Measurements from ENCODE around the gene SPDYE3.
"Not testable (repeated sequence)": the region's sequence is repeated elsewhere in the genome, so short reads cannot be mapped to it uniquely, and the experiment has no call there.

SPDYE3 gene, protein sequence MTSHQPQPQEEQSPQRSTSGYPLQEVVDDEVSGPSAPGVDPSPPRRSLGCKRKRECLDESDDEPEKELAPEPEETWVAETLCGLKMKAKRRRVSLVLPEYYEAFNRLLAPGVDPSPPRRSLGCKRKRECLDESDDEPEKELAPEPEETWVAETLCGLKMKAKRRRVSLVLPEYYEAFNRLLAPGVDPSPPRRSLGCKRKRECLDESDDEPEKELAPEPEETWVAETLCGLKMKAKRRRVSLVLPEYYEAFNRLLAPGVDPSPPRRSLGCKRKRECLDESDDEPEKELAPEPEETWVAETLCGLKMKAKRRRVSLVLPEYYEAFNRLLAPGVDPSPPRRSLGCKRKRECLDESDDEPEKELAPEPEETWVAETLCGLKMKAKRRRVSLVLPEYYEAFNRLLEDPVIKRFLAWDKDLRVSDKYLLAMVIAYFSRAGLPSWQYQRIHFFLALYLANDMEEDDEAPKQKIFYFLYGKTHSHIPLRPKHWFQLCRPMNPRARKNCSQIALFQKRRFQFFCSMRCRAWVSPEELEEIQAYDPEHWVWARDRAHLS

DNA sequence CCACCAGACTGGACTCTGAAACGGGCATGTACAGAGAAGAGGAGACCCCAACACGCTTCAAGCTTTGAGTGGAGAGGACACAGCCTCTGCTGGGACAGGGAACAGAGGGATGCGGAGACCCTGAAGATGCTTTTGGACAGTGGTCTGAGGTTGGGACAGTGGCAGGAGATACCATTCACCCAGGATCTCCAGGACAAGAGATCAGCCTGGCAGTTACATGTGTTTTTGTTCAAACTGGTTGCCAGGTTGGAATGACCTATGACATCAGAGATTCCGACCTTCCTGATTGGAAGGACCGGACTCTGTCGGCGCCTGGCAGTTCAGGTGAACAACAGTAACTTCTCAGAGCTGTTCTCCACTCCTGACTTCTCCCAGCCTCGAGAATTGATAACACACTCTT lies at the start of gene SPDYE3:
Gene SPDYE3 (plus strand): TSS at position 301 of the 400 bp plus-strand sequence. CDS start 184 bp downstream, outside the sequence.
- not testable (repeated sequence) for H3K36me3 ChIP-seq (ENCODE audit: control insufficient read depth, low read length); H3K4me1 ChIP-seq (ENCODE audit: control insufficient read depth, low read length); H3K79me2 ChIP-seq (ENCODE audit: control insufficient read depth, low read length); H3F3A ChIP-seq (ENCODE audit: control insufficient read depth, insufficient read depth); H3K9me2 ChIP-seq (replicated peaks; ENCODE audit: control insufficient read depth, low read length); H3K27ac ChIP-seq (ENCODE audit: low read depth, low read length); H3K4me2 ChIP-seq (ENCODE audit: low read length); H3K9me3 ChIP-seq (ENCODE audit: control insufficient read depth, insufficient read depth, low read length); H4K20me1 ChIP-seq (ENCODE audit: control insufficient read depth, insufficient read depth, low read depth, low read length); H3K27me3 ChIP-seq (ENCODE audit: control insufficient read depth, low read length); H3K4me3 ChIP-seq (ENCODE audit: low read length)

DNA sequence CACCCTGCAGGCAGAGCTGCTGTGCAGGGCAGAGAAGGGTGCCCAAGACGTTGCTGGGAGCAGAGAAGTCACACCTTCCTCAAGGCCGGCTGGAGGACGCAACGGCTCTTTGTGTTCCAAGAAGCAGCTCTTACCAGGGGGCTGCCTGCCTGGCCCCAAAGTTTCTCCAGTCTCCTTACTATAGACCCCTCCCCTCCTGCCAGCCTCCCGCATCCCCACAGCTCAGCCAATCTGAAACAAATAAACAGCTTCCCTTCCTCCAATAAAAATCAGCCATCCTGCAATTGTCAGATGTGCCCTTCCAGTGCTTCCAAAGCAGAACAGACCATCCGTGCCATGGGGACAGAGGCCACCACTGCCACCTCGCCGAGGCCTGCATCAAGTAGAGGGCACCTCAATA lies 47.5 kb upstream of the SPDYE3 start:
- not testable (repeated sequence) for H3K4me2 ChIP-seq (ENCODE audit: low read length); H3K79me2 ChIP-seq (ENCODE audit: control insufficient read depth, low read length); H3K27me3 ChIP-seq (ENCODE audit: control insufficient read depth, low read length); H3K9me2 ChIP-seq (replicated peaks; ENCODE audit: control insufficient read depth, low read length); H3K9me3 ChIP-seq (ENCODE audit: control insufficient read depth, insufficient read depth, low read length); H3K4me1 ChIP-seq (ENCODE audit: control insufficient read depth, low read length); H3F3A ChIP-seq (ENCODE audit: control insufficient read depth, insufficient read depth); H3K27ac ChIP-seq (ENCODE audit: low read depth, low read length); H3K36me3 ChIP-seq (ENCODE audit: control insufficient read depth, low read length); H4K20me1 ChIP-seq (ENCODE audit: control insufficient read depth, insufficient read depth, low read depth, low read length); H3K4me3 ChIP-seq (ENCODE audit: low read length)

- not testable (repeated sequence) for H3K4me1 ChIP-seq (ENCODE audit: control insufficient read depth, low read length); H3K9me3 ChIP-seq (ENCODE audit: control insufficient read depth, insufficient read depth, low read length); H3K27ac ChIP-seq (ENCODE audit: low read depth, low read length); H3K4me3 ChIP-seq (ENCODE audit: low read length); H3K27me3 ChIP-seq (ENCODE audit: control insufficient read depth, low read length); H3K79me2 ChIP-seq (ENCODE audit: control insufficient read depth, low read length); H4K20me1 ChIP-seq (ENCODE audit: control insufficient read depth, insufficient read depth, low read depth, low read length); H3K4me2 ChIP-seq (ENCODE audit: low read length); H3K9me2 ChIP-seq (replicated peaks; ENCODE audit: control insufficient read depth, low read length); H3K36me3 ChIP-seq (ENCODE audit: control insufficient read depth, low read length); H3F3A ChIP-seq (ENCODE audit: control insufficient read depth, insufficient read depth)
Measured at GRCh38 chr7:100262896-100263295, 44.6 kb upstream of the SPDYE3 start.

- H4K20me1 ChIP-seq (ENCODE audit: control insufficient read depth, insufficient read depth, low read depth, low read length); H3K4me2 ChIP-seq (ENCODE audit: low read length); H3K27ac ChIP-seq (ENCODE audit: low read depth, low read length); H3K79me2 ChIP-seq (ENCODE audit: control insufficient read depth, low read length); H3K36me3 ChIP-seq (ENCODE audit: control insufficient read depth, low read length); H3K9me2 ChIP-seq (replicated peaks; ENCODE audit: control insufficient read depth, low read length); H3K4me3 ChIP-seq (ENCODE audit: low read length); H3K4me1 ChIP-seq (ENCODE audit: control insufficient read depth, low read length); H3F3A ChIP-seq (ENCODE audit: control insufficient read depth, insufficient read depth); H3K9me3 ChIP-seq (ENCODE audit: control insufficient read depth, insufficient read depth, low read length); H3K27me3 ChIP-seq (ENCODE audit: control insufficient read depth, low read length): not testable (repeated sequence)
Measured at GRCh38 chr7:100264223-100264622, 43.3 kb upstream of the SPDYE3 start.

- H3K79me2 ChIP-seq (ENCODE audit: control insufficient read depth, low read length); H3K27ac ChIP-seq (ENCODE audit: low read depth, low read length): not testable (repeated sequence)
Measured at GRCh38 chr7:100264669-100265165, 42.8 kb upstream of the SPDYE3 start.

GRCh38 chr7:100265851-100266250 lies 41.7 kb upstream of the SPDYE3 start:
- H3K9me2 ChIP-seq (replicated peaks; ENCODE audit: control insufficient read depth, low read length); H3K4me2 ChIP-seq (ENCODE audit: low read length); H3K4me3 ChIP-seq (ENCODE audit: low read length); H3K79me2 ChIP-seq (ENCODE audit: control insufficient read depth, low read length); H4K20me1 ChIP-seq (ENCODE audit: control insufficient read depth, insufficient read depth, low read depth, low read length); H3F3A ChIP-seq (ENCODE audit: control insufficient read depth, insufficient read depth); H3K4me1 ChIP-seq (ENCODE audit: control insufficient read depth, low read length); H3K36me3 ChIP-seq (ENCODE audit: control insufficient read depth, low read length); H3K27ac ChIP-seq (ENCODE audit: low read depth, low read length); H3K9me3 ChIP-seq (ENCODE audit: control insufficient read depth, insufficient read depth, low read length): not testable (repeated sequence)
- H3K27me3 ChIP-seq (ENCODE audit: control insufficient read depth, low read length): peaks cover 12% of the 10 kb centered on the region

More at GRCh38 chr7:100264669-100265165, 42.8 kb upstream of the SPDYE3 start:
- H3K27me3 ChIP-seq (ENCODE audit: control insufficient read depth, low read length); H3K4me1 ChIP-seq (ENCODE audit: control insufficient read depth, low read length); H3F3A ChIP-seq (ENCODE audit: control insufficient read depth, insufficient read depth); H4K20me1 ChIP-seq (ENCODE audit: control insufficient read depth, insufficient read depth, low read depth, low read length); H3K36me3 ChIP-seq (ENCODE audit: control insufficient read depth, low read length); H3K4me3 ChIP-seq (ENCODE audit: low read length); H3K9me3 ChIP-seq (ENCODE audit: control insufficient read depth, insufficient read depth, low read length); H3K4me2 ChIP-seq (ENCODE audit: low read length); H3K9me2 ChIP-seq (replicated peaks; ENCODE audit: control insufficient read depth, low read length): not testable (repeated sequence)

Measured in DOHH2 (cell line).